GM18873 (cell line): ENCODE data around the gene PKHD1.
"Not testable (repeated sequence)": the region's sequence is repeated elsewhere in the genome, so short reads cannot be mapped to it uniquely, and the experiment has no call there.

Source experiments
- ATAC-seq: cut with Tn5 transposase; IDR thresholded peaks from one replicate; pipeline ENCODE4 v1.9.1; 2021; ENCODE audit warnings: mild to moderate bottlenecking, moderate library complexity, moderate number of reproducible peaks; ENCODE audit not compliant: unreplicated experiment, low FRiP score

Gene PKHD1

DNA sequence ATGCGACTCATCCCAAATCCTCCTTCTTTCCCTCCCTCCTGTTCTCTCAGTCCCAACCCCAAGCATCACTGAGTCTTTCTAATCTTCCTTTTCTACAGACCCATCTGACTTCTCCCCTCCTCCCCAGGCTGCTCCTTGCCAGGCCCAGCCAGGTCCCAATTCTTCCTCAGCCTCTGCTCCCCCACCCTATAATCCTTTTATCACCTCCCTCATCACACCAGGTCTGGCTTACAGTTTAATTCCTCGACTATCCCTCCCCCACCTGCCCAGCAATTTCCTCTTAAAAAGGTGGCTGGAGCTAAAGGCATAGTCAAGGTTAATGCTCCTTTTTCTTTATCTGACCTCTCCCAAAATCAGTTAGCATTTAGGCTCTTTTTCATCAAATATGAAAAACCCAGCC is 147.7 kb downstream of the PKHD1 start:
- not testable (repeated sequence) for ATAC-seq

- ATAC-seq = no peak
Observed at GRCh38 chr6:51936531-51937290, 150.7 kb downstream of the PKHD1 start.

GRCh38 chr6:51934098-51934497 is 153.3 kb downstream of the PKHD1 start:
- no peak for ATAC-seq

- no peak for ATAC-seq
Observed at GRCh38 chr6:51932956-51933355, 154.5 kb downstream of the PKHD1 start.

- no peak for ATAC-seq
Observed at GRCh38 chr6:51930602-51931001, 156.8 kb downstream of the PKHD1 start.

DNA sequence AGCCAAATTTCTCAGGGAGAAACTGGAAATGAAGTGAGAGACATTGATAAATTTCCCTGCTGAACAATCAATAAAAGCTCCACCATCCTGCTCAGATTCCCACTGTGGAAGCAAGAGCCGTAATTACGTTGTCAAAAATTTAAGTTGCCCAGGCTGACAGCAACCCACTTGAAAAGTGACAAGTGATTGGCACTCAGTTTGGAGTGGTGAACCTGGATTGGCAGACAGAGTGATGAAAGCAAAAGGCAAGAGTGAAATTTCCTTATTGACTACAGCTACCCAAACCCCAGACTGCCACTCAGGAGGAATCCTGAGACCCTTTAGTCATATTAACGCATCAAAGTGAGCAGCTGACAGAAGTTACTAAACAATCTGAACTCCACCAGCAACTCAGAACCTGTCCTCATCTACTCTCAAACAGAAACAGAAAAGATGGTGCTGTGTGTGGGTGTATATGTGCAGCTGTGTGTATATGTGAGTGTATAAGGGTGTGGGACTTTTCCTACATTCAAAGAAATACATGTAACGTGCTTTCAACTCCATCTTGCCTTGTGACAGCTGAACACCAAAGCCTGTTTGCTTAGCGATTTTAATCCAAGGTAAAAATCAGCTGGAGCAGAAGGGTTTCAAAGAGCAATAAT is 157.4 kb downstream of the PKHD1 start:
- ATAC-seq = no peak

DNA sequence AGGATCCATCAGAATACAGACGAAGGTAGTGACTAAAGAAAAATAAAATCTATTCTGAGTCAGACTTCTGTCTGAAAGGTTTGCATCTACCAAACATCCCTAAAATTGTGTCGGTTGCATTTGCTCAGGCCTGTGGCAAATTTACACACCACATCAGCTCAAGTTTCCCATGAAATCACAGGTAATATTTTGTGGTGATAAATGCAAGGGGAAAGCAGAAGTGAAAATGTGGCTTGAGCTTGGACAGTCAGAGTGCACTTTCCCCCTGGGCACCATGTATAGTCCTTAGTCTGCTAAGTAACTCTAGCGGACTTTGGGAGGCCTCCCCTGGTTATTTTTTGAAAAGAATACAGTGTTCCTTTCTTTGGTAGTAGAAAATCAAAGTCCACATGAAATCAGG is 159.1 kb downstream of the PKHD1 start:
- ATAC-seq = peak; percentile 58

GRCh38 chr6:51927450-51927849 is 160.0 kb downstream of the PKHD1 start:
- no peak for ATAC-seq

DNA sequence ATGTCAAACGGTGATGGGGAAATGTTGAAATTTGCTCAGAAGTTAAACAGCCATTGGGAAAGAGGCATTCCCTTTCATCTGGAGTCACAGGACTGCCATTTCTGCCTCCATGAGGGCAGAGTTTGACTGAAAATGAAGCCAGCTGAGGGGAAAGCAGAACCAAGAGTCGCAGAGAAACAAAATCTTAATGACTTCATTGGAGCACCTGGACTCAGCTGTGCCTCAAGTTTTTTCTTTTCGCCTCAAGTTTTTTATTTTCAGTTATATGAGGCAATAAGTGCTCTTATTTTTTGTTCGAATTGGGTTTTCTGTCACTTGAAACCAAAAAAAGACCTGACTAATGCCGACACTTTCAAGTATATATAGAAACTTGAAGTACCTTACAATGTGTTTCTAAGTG is 161.3 kb downstream of the PKHD1 start:
- no peak for ATAC-seq

- ATAC-seq = not testable (repeated sequence)
Observed at GRCh38 chr6:51922479-51922878, 164.9 kb downstream of the PKHD1 start.

- not testable (repeated sequence) for ATAC-seq
Observed at GRCh38 chr6:51918347-51918746, 169.1 kb downstream of the PKHD1 start.

DNA sequence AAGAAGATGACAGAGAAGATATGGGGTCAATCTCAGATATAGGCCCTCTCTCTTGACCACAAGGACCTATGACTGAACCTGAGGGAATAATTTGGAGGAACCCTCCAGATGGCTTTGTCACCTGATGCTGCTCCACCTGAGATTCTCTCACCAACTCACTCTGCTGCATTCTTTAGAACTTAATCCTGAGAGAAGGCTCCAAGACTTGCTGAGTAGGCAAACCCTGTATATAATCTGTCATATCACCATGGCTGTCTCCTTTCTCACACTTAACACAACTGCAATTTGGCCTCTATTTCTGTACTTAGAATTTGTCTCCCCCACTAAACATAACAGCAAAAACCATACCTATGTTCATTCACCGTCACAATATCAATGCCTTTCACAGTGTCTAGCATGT is 172.3 kb downstream of the PKHD1 start:
- no peak for ATAC-seq

DNA sequence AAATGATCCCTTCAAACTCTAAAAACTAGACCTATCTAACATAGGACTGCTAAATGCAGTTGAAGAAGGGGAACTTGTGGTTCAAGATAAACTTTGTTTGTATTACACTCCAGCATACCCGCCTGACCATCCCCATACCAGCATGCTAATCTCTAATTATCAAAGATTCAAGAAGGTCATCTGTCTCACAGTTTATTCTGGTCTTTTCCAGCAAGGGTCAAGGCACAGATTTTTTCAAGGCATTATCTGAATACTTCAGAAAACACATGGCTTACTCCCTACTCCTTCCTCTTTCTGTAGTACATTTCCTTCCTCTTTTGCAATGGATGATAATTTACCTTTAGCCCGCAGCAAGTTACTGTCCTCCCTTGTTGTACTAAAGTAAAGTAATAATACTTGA is 174.1 kb downstream of the PKHD1 start:
- ATAC-seq = no peak

DNA sequence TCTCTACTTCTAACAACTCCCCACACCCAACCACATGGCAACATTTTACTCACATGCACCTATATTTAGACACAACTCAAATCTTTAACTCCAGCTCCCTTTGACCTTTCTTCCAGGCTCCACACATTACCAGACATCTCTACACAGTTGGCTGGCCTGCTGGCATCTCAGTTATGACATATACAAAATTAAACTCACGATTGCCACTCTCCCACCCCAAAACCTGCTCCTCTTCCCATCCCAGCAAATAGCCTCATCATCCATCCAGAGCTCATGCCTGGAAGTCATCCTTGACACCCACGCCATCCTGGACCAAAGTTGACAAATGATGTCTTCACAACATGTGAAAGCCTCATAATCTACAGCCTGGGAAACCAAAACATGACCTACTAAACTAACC is 176.6 kb downstream of the PKHD1 start:
- ATAC-seq = no peak

- ATAC-seq = no peak
Observed at GRCh38 chr6:51908243-51908642, 179.2 kb downstream of the PKHD1 start.

DNA sequence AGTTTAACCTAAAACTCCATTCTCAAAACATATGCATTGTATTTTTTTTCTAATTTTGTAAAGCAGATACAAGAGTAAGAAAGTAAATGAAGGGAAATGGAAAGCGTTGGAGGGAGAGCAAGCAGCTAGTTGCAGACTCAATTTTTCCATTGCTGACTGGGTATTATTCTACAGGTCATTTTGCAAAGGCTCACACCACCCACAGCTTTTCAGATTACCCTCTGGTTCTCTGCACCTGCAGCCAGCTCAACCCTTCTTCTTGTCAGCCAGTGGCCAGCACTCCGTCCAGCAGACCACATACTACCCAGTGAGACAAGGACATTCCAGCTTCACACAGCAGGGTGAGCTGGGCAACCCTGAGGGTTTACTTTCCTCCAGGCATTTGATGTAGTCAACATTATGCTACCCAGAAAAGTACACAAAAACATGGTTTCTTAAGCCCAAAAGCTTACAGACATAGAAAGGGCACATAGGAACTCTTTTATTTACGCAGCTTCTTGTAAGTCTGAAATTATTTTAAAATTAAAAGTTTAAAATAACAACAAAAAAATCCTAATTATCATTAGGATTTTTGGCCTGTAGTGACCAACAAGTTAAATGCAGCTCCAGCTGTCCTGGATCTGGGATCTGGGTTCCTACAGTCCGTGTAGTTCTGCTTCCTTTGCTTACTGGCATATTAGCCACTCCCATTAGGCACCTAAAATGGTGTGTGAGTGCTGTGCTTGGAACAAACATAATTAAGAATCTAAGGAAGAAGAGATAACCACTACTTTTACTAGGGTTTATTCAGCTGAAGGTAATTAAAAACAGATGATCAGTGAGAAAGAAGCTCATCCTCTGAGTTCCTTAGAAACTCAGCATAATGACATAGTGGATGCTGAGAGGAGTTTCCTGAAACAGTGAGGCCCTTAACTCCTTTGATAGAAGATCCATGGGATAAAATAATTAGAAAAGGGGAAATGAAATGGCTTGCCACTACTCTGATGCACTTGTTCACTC is 185.3 kb downstream of the PKHD1 start:
- no peak for ATAC-seq

- ATAC-seq = no peak
Observed at GRCh38 chr6:51893366-51893765, 194.0 kb downstream of the PKHD1 start.

DNA sequence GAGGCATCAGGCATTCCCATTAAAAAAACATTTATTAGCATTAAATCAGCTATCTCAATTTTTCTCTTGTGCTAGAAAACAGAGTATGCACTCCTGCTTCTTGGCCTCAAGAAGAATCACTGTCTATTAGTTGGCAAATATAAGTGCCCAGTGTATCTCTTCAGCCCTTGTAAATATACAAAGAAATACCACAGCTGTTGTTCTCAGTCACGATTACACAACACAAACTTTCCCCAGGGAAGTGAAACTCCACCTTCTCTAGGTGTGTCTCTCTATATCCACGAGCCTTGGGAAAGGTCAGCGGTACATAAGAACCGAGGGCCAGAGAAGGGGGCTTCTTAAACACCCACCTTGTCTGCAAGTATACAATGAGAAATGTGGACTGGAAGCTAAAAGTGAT is 194.7 kb downstream of the PKHD1 start:
- ATAC-seq = no peak

DNA sequence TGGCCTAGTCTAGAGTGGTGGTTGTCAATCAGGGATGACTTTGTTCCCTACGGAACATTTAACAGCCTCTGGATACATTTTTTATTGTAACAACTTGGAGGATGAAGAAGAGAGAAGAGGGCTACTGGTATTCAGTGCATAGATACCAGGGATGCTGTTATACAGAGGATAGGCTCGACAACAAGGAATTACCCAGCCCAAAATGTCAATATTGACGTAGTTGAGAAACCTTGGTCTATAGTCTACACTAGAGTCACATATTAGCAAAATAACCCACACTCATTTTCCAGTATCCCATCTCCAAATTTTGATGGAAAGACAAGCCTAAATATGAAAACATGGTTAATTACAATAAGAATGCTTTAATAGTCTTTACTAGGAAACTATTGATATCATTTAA is 195.1 kb downstream of the PKHD1 start:
- ATAC-seq = no peak

DNA sequence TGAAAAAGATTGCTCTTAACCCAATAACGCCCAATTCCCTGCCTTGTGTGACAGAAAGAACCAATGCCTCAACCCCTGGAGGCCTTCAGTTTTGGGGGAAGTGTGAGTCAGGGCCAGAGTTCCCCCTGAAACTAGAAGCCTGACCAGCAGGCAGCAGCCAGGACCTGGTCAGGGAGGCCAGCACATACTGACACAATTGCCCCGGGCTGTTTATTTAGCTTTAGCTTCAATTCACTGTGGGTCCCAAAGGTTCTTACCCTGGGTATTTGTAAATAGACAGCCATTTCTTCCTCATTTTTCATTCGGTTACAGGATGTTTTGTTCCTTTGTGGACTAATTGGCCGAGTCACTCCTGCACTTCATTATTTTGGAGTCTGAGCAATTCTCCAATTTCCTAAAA is 195.6 kb downstream of the PKHD1 start:
- ATAC-seq = no peak

GRCh38 chr6:51887859-51888258 is 199.6 kb downstream of the PKHD1 start:
- ATAC-seq = no peak
